HG03095 (cell line): Measurements from ENCODE around the gene ATXN7L1.

Experiments
- ATAC-seq: cut with Tn5 transposase; IDR thresholded peaks from one replicate; pipeline ENCODE4 v1.9.1; 2021; ENCODE audit warnings: moderate library complexity; ENCODE audit not compliant: unreplicated experiment

Gene ATXN7L1

DNA sequence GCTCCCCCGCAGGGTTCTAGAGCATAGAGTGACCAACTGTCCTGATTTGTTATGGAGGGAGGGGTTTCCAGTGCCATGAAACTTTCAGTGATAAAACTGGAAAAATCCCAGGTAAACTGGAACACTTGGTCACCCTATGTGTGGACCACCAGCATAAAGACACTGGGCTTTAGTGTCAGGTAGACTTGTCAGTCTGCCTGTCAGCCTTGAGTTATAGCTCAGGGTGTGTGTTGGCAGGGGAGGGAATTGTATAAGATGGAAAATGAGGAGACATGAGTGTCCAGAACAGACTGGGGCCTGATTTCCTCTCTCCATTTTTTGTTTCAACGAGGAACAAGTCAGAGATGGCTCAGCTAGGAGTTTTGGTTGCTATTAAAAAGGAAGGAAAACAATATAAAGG is 284.9 kb downstream of the ATXN7L1 start:
- no peak for ATAC-seq

DNA sequence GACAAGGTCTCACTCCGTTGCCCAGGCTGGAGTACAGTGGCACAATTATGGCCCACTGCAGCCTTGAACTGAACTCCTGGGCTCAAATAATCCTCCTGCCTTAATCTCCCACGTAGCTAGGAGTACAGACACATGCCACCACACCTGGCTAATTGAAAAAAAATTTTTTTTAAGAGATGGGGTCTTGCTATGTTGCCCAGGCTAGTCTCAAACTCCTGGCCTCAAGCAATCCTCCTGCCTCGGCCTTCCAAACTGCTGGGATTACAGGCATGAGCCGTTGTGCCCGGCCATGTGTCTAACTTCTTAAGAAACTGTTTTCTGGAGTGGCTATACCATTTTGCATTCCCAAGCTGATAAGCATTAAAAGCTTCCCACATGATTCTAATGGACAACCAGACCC is 285.6 kb downstream of the ATXN7L1 start:
- no peak for ATAC-seq

DNA sequence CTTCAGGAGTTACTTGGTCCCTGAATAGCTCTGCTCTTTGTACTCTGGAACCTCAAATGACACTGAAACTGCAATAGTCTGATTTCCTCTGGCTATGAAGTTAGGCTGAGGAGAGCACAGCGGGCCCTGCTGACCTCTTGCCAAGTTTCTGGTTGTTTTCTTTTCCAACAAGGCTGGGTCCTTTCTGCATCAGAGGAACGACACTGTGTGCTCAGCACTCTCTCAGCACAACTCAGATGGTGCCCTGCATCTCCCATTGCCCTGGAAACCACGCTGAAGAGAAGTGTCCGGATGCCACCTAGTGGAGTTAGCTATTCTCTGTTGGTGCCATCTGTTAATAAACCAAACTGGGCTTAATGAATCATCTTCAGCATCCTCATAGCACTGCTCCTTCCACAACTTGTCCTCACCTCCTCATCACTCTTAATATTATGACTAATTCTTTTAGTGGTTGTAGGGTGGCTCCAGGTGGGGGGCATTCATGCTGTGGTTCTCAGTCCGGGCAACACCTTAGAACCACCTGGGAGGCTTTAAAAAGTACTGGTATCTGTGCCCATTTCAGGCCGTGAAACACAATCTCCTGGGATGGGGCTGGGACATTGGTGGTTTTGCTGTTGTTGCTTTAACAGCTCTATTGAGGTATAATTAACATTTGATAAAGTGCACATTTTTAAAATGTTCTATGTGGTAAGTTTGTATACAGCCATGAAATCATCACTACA is 286.9 kb downstream of the ATXN7L1 start:
- ATAC-seq, result peak; percentile 79

DNA sequence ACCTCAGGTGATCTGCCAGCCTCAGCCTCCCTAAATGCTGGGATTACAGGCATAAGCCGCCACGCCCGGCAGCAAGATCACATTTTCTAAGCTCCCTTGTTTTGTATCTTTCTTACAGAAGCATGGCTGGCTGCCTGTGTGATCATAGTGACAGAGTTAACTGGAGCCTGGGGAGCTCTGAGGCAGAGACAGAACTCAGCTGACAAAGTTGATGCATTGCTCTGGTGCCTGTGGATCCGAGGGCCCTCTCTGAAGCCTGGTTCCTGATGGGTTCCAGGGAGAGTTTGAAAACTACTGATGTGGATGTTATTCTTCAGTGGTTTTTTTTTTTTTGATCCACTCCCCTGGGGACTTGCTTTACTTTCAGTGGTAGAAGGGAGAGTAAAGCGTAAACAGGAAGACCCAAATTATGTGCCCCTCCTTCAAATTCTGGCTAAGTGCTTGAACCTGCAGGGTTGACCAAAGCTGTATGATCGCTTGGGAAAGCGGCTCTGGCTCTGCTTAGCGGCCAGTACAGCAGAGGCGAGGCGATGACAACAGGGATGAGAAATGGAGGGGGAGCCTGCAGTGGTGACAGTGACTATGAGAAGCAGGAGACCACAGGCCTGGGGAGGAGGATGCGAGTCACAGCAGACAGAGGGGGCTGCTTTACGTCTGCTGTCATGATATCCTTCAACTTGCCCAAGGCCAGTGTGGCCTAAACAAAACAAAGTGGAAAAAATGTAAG is 288.3 kb downstream of the ATXN7L1 start:
- ATAC-seq, result no peak

GRCh38 chr7:105585850-105586500 is 290.4 kb downstream of the ATXN7L1 start:
- no peak for ATAC-seq

GRCh38 chr7:105584165-105584564 is 292.2 kb downstream of the ATXN7L1 start:
- ATAC-seq, result no peak

DNA sequence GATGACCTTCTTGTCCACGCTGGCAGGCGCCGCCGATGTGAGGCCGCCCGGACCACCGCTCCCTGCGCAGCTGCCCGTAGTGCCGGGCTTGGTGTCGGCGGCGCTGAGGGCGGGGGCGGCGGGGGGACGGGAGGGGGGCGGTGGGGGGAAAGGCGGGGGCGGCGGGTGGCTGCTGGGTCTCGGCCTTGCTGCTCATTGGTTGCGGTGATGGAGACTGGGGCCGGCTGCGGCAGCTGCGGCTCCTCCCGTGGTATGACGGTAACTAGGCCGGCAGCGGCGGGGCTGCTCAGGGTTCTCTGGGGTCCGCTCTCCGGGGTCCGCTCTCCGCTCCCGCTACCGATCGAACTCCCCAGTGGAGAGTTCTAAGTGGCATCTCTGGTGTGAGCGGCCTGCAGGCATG is 293.3 kb downstream of the ATXN7L1 start:
- no peak for ATAC-seq

GRCh38 chr7:105581066-105581811 is 295.2 kb downstream of the ATXN7L1 start, which contains the start of gene EFCAB10:
EFCAB10 (minus strand) TSS chr7:105581493; CDS start chr7:105581463, 30 bp downstream.
- peak; percentile 68 for ATAC-seq

DNA sequence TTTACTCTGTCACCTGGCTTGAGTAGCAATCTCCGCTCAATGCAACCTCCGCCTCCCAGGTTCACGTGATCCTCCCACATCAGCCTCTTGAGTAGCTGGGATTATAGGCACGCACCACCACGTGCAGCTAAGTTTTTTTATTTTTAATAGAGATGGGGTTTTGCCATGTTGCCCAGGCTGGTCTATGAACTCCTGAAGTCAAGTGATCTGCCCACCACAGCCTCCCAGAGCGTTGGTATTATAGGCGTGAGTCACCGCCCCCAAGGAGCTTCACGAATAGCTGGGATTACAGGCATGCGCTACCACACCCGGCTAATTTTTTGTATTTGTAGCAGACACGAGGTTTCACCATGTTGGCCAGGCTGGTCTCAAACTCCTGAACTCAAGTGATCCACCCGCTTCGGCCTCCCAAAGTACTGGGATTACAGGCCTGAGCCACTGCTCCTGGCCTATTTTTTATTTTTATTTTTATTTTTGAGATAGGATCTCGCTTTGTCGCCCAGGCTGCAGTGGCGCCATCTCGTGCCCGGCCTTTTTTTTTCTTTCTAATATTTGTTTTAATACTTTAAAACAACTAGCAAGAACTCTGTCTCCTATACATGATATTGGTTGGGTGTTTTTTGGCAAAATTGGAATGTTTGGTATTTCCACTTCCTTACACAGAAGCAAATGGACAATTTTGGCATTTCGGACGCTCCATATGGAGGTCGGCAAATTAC is 296.2 kb downstream of the ATXN7L1 start:
- no peak for ATAC-seq

GRCh38 chr7:105578496-105578895 is 297.9 kb downstream of the ATXN7L1 start:
- no peak for ATAC-seq

GRCh38 chr7:105577251-105577650 is 299.1 kb downstream of the ATXN7L1 start:
- no peak for ATAC-seq

- ATAC-seq, result no peak
Observed at GRCh38 chr7:105571891-105572290, 304.5 kb downstream of the ATXN7L1 start.

DNA sequence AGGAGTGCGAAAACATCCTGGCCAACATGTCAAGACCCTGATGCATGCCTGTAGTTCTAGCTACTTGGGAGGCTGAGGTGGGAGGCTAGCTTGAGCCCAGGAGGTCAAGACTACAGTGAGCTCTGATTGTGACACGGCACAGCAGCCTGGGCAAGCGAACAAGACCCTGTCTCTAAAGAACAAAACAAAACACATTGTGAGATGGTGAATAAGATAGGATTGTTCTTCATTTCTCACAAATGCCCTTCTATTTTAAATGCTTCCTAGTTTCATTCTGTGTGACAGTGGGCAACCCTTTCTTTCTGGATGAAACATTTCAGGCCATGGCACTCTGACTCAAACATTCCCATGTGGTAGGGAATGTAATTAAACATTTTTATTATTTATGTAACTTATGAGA is 308.6 kb downstream of the ATXN7L1 start:
- ATAC-seq, result no peak

- no peak for ATAC-seq
Observed at GRCh38 chr7:105567024-105567423, 309.4 kb downstream of the ATXN7L1 start.

GRCh38 chr7:105565190-105565589 is 311.2 kb downstream of the ATXN7L1 start:
- no peak for ATAC-seq

GRCh38 chr7:105559926-105560325 is 316.5 kb downstream of the ATXN7L1 start:
- ATAC-seq, result no peak
